ENCODE data around the gene KDM2B. TPM values are rescaled to one million over a fixed set of nuclear protein-coding genes. Genes with fewer than 3 reads are reported as not detected.

Gene KDM2B
- total RNA-seq, 4 donors from 2014 or later = 13.6 to 23.5 (median 20.0) TPM

GRCh38 chr12:121608301-121608700, 27.5 kb upstream of the KDM2B start:
- Histone ChIP-seq H3K27me3 (no peaks in the 10 kb centered on the region), H3K9me3 (no peaks in the 10 kb centered on the region), H3K27ac (replicated peaks in 1 of 4) (no peak overlapping the region), H3K4me3 (no peak overlapping the region), H3K36me3 (no peaks in the 10 kb centered on the region), H3K4me1 (peaks cover 12 to 24% (median 20%) of the 10 kb centered on the region in 4 donors)
- intact Hi-C loops (cut with DNase I) = no loop called here
- DNase-seq (ENCODE audit: extremely low spot score) = no peak
- WGBS = 98% methylated on average over 6 of the region's 6 CpGs
- TF ChIP-seq POLR2AphosphoS5 (IDR thresholded peaks at IDR 0.05) (no peak), POLR2A (IDR thresholded peaks at IDR 0.05; ENCODE audit: low read depth) (no peak), EP300 (IDR thresholded peaks at IDR 0.05) (no peak), CTCF (IDR thresholded peaks at IDR 0.05) (no peak)

- DNase-seq (ENCODE audit: extremely low spot score) = no peak
- Histone ChIP-seq H3K4me3 (no peak overlapping the region), H3K27ac (replicated peaks in 1 of 4) (no peak overlapping the region), H3K27me3 (no peaks in the 10 kb centered on the region), H3K4me1 (no peaks in the 10 kb centered on the region), H3K36me3 (no peaks in the 10 kb centered on the region), H3K9me3 (no peaks in the 10 kb centered on the region)
- intact Hi-C loops (cut with DNase I) = no loop called here
- WGBS = 88% methylated on average over 5 of the region's 6 CpGs
- no peak for TF ChIP-seq CTCF (IDR thresholded peaks at IDR 0.05)
- TF ChIP-seq EP300 (IDR thresholded peaks at IDR 0.05) = no peak
- TF ChIP-seq POLR2AphosphoS5 (IDR thresholded peaks at IDR 0.05) = no peak
- TF ChIP-seq POLR2A (IDR thresholded peaks at IDR 0.05; ENCODE audit: low read depth) = no peak
These were observed 22.8 kb upstream of the KDM2B start for GRCh38 chr12:121603581-121603980.

GRCh38 chr12:121602766-121603165, 21.9 kb upstream of the KDM2B start:
- TF ChIP-seq POLR2AphosphoS5 (IDR thresholded peaks at IDR 0.05) = no peak
- no peak for TF ChIP-seq POLR2A (IDR thresholded peaks at IDR 0.05; ENCODE audit: low read depth)
- TF ChIP-seq EP300 (IDR thresholded peaks at IDR 0.05) = no peak
- TF ChIP-seq CTCF (IDR thresholded peaks at IDR 0.05) = no peak
- 92% methylated on average over 6 of the region's 6 CpGs for WGBS
- no peaks in the 10 kb centered on the region for H3K36me3 ChIP-seq
- H3K4me1 ChIP-seq = no peaks in the 10 kb centered on the region
- no peak overlapping the region for H3K4me3 ChIP-seq
- H3K27ac ChIP-seq (replicated peaks in 1 of 4) = no peak overlapping the region
- H3K9me3 ChIP-seq = no peaks in the 10 kb centered on the region
- intact Hi-C loops (cut with DNase I) = no loop called here
- H3K27me3 ChIP-seq = no peaks in the 10 kb centered on the region
- no peak for DNase-seq (ENCODE audit: extremely low spot score)

GRCh38 chr12:121600702-121601336, 20.0 kb upstream of the KDM2B start:
- Histone ChIP-seq H3K4me3 (no peak overlapping the region), H3K27me3 (no peaks in the 10 kb centered on the region), H3K27ac (replicated peaks in 1 of 4) (no peak overlapping the region), H3K9me3 (no peaks in the 10 kb centered on the region), H3K4me1 (no peaks in the 10 kb centered on the region), H3K36me3 (no peaks in the 10 kb centered on the region)
- WGBS = 93% methylated on average over 5 of the region's 6 CpGs
- intact Hi-C loops (cut with DNase I) = no loop called here
- no peak for DNase-seq (ENCODE audit: extremely low spot score)
- TF ChIP-seq CTCF (IDR thresholded peaks at IDR 0.05) (no peak), POLR2AphosphoS5 (IDR thresholded peaks at IDR 0.05) (no peak), EP300 (IDR thresholded peaks at IDR 0.05) (no peak), POLR2A (IDR thresholded peaks at IDR 0.05; ENCODE audit: low read depth) (no peak)

GRCh38 chr12:121596526-121596925, 15.7 kb upstream of the KDM2B start:
- no peak for DNase-seq (ENCODE audit: extremely low spot score)
- Histone ChIP-seq H3K4me3 (no peak overlapping the region), H3K9me3 (no peaks in the 10 kb centered on the region), H3K27me3 (no peaks in the 10 kb centered on the region), H3K4me1 (no peaks in the 10 kb centered on the region), H3K27ac (replicated peaks in 1 of 4) (no peak overlapping the region), H3K36me3 (no peaks in the 10 kb centered on the region)
- TF ChIP-seq EP300 (IDR thresholded peaks at IDR 0.05) = no peak
- TF ChIP-seq POLR2AphosphoS5 (IDR thresholded peaks at IDR 0.05) = no peak
- TF ChIP-seq CTCF (IDR thresholded peaks at IDR 0.05) = no peak
- TF ChIP-seq POLR2A (IDR thresholded peaks at IDR 0.05; ENCODE audit: low read depth) = no peak
- 98% methylated on average over 5 of the region's 5 CpGs for WGBS
- intact Hi-C loops (cut with DNase I) = no loop called here

All from esophagus muscularis mucosa (tissue), 4 donors.